WI38 (cell line): ENCODE measurements around the gene GIMAP1.

Experiments
- H3K4me3 ChIP-seq: 2 replicates; pipeline ENCODE4 v1.5.1; 2011; ENCODE audit warnings: low read depth, mild to moderate bottlenecking, control low read depth, low read length
- CTCF ChIP-seq: IDR thresholded peaks from 2 replicates; pipeline ENCODE4 v1.5.1; 2012; ENCODE audit warnings: low read depth, mild to moderate bottlenecking, control low read depth, low read length

Gene GIMAP1

GRCh38 chr7:150769768-150770167 lies 53.4 kb downstream of the GIMAP1 start:
- no peak for TF ChIP-seq CTCF
- H3K4me3 ChIP-seq: no peak overlapping the region
